GM18526 (cell line): Measurements from ENCODE around the gene SAMSN1.

ENCODE experiments used
- POLR2A ChIP-seq: IDR thresholded peaks from 3 replicates; pipeline ENCODE4 v1.6.1; 2011; ENCODE audit not compliant: insufficient read length; ENCODE audit errors: extremely low read depth

The SAMSN1 gene

GRCh38 chr21:14438211-14438610, 107.9 kb downstream of the SAMSN1 start:
- no peak for TF ChIP-seq POLR2A

- TF ChIP-seq POLR2A = no peak
Measured at GRCh38 chr21:14435423-14435822, 110.7 kb downstream of the SAMSN1 start.
